ENCODE results near the gene MFRP. TPM values are rescaled to one million over a fixed set of nuclear protein-coding genes. Genes with fewer than 3 reads are reported as not detected.

The MFRP gene
- polyA plus RNA-seq, 1 of the 3 experiments (the other 2 are of a cell fraction) = not detected

- TF ChIP-seq RXRA (IDR thresholded peaks at IDR 0.05; ENCODE audit: borderline replicate concordance, low read depth) = no peak
- no peak for TF ChIP-seq EZH2phosphoT487 (IDR thresholded peaks at IDR 0.05; ENCODE audit: borderline replicate concordance, low read depth)
These were observed 6.7 kb downstream of the MFRP start (continued) for GRCh38 chr11:119339589-119340334.

- peaks cover 6% of the 10 kb centered on the region for H3F3A ChIP-seq (replicated peaks; ENCODE audit: insufficient read depth)
- H4K20me1 ChIP-seq (ENCODE audit: insufficient read depth) = no peaks in the 10 kb centered on the region
- CTCF ChIA-PET = interaction anchor here (0.5 to 8.6 kb wide), 68 partner anchors 8 to 512 kb away, joined by 3 to 191 read pairs (median 5); partner anchors contain the start of genes C2CD2L, CBL, HMBS and HYOU1
- H3K36me3 ChIP-seq (replicated peaks in 1 of 2; ENCODE audit: control insufficient read depth in 1 of 2, insufficient read depth in 2 of 2, low read length in 1 of 2) = peaks cover 0 to 12% of the 10 kb centered on the region in 2 experiments
- H3K9me3 ChIP-seq = no peaks in the 10 kb centered on the region
- POLR2A ChIA-PET = interaction anchor here (0.6 to 2.5 kb wide), 5 partner anchors 35 to 237 kb away, joined by 3 to 7 read pairs (median 5); partner anchors contain the start of genes CBL and DPAGT1
- H3K4me2 ChIP-seq = no peak overlapping the region
- H3K9ac ChIP-seq = no peak overlapping the region
- no peak overlapping the region for H3K27ac ChIP-seq (ENCODE audit: low read depth in 2 of 2, low read length in 1 of 2)
- TF ChIP-seq TCF12 (IDR thresholded peaks at IDR 0.05) (no peak), NFIC (IDR thresholded peaks at IDR 0.05; ENCODE audit: borderline replicate concordance) (no peak), REST (IDR thresholded peaks at IDR 0.05; ENCODE audit: low read depth, low read length) (no peak)
- no peak overlapping the region for H2AFZ ChIP-seq (ENCODE audit: low read depth)
- DNase-seq = no peak
- no peaks in the 10 kb centered on the region for H3K27me3 ChIP-seq (ENCODE audit: insufficient read depth)
- H3K4me1 ChIP-seq (ENCODE audit: control insufficient read depth in 1 of 2, insufficient read depth in 2 of 2, low read depth in 1 of 2, low read length in 1 of 2) = peaks cover 16 to 41% of the 10 kb centered on the region in 2 experiments; a peak in 3 of 4 replicates
- 91% methylated on average over 10 of the region's 11 CpGs for WGBS (ENCODE audit: low lambda C conversion rate)
- peaks cover 31% of the 10 kb centered on the region for H3K79me2 ChIP-seq (ENCODE audit: insufficient read depth)
- no peaks in the 10 kb centered on the region for H3K9me2 ChIP-seq
- no peak overlapping the region for H3K4me3 ChIP-seq (ENCODE audit: low read depth in 2 of 2, low read length in 1 of 2)
These were observed 7.4 kb downstream of the MFRP start for GRCh38 chr11:119338965-119339588.

GRCh38 chr11:119338318-119338890 is 8.1 kb downstream of the MFRP start:
- peaks cover 16 to 41% of the 10 kb centered on the region in 2 experiments; a peak in 3 of 4 replicates for H3K4me1 ChIP-seq (ENCODE audit: control insufficient read depth in 1 of 2, insufficient read depth in 2 of 2, low read depth in 1 of 2, low read length in 1 of 2)
- WGBS (ENCODE audit: low lambda C conversion rate) = 28% methylated on average over 14 of the region's 17 CpGs
- no peak for TF ChIP-seq PBX3 (IDR thresholded peaks at IDR 0.05)
- TF ChIP-seq CTCF (IDR thresholded peaks at IDR 0.05) = peak; percentile 89
- no peak for TF ChIP-seq EP300 (IDR thresholded peaks at IDR 0.05; ENCODE audit: borderline replicate concordance in 1 of 2, low read depth in 1 of 2, low read length in 1 of 2)
- TF ChIP-seq NRF1 (IDR thresholded peaks at IDR 0.05; ENCODE audit: low read depth, low read length) = no peak
- TF ChIP-seq FOSL2 (IDR thresholded peaks at IDR 0.05; ENCODE audit: borderline replicate concordance, low read depth) = no peak
- TF ChIP-seq SIN3A (IDR thresholded peaks at IDR 0.05; ENCODE audit: borderline replicate concordance, low read depth, low read length) = no peak
- no peak for TF ChIP-seq YY1 (IDR thresholded peaks at IDR 0.05; ENCODE audit: low read depth)
- no peak for TF ChIP-seq FOXM1 (IDR thresholded peaks at IDR 0.05; ENCODE audit: low read depth)
- no peak for TF ChIP-seq TAF1 (IDR thresholded peaks at IDR 0.05; ENCODE audit: borderline replicate concordance, low read depth, low read length)
- TF ChIP-seq RXRA (IDR thresholded peaks at IDR 0.05; ENCODE audit: borderline replicate concordance, low read depth) = no peak
- TF ChIP-seq RAD21 (IDR thresholded peaks at IDR 0.05; ENCODE audit: low read length) = peak; percentile 73

More at GRCh38 chr11:119338318-119338890, 8.1 kb downstream of the MFRP start:
- Histone ChIP-seq H3K9ac (0 out of 2 replicates have a peak overlapping the region, but pooled peaks have one; percentile 21), H2AFZ (ENCODE audit: low read depth) (peak overlapping the region; percentile 60; the same call in 1 of the 2 replicates), H3F3A (replicated peaks; ENCODE audit: insufficient read depth) (peaks cover 6% of the 10 kb centered on the region), H3K27me3 (ENCODE audit: insufficient read depth) (no peaks in the 10 kb centered on the region), H4K20me1 (ENCODE audit: insufficient read depth) (no peaks in the 10 kb centered on the region), H3K36me3 (replicated peaks in 1 of 2; ENCODE audit: control insufficient read depth in 1 of 2, insufficient read depth in 2 of 2, low read length in 1 of 2) (peaks cover 0 to 12% of the 10 kb centered on the region in 2 experiments), H3K9me2 (no peaks in the 10 kb centered on the region), H3K79me2 (ENCODE audit: insufficient read depth) (peaks cover 31% of the 10 kb centered on the region), H3K4me2 (peak overlapping the region; percentile 78), H3K27ac (ENCODE audit: low read depth in 2 of 2, low read length in 1 of 2) (peak overlapping the region; percentile 55 to 62), H3K9me3 (no peaks in the 10 kb centered on the region), H3K4me3 (ENCODE audit: low read depth in 2 of 2, low read length in 1 of 2) (peak overlapping the region in 1 of 2 experiments; percentile 41; a peak in 3 of 4 replicates)
- DNase-seq = peak; percentile 90
- ChIA-PET POLR2A (interaction anchor here (0.6 to 2.5 kb wide), 7 partner anchors 10 to 237 kb away, joined by 3 to 8 read pairs (median 7); partner anchors contain the start of genes CBL and DPAGT1), CTCF (interaction anchor here (0.6 to 8.6 kb wide), 56 partner anchors 9 to 792 kb away, joined by 3 to 191 read pairs (median 5); partner anchors contain the start of genes C2CD2L, CBL, HMBS and HYOU1)
